ENCODE data around the gene ATP11A. TPM values are rescaled to one million over a fixed set of nuclear protein-coding genes. Genes with fewer than 3 reads are reported as not detected.

Gene ATP11A
- total and polyA plus RNA-seq, 2 experiments from 2014 or later = 12.3 to 52.6 TPM

GRCh38 chr13:112917737-112918136, 227.9 kb downstream of the ATP11A start:
- Histone ChIP-seq H3K27me3 (ENCODE audit: insufficient read depth) (no peaks in the 10 kb centered on the region), H2AFZ (no peak overlapping the region), H3K36me3 (ENCODE audit: insufficient read depth) (no peaks in the 10 kb centered on the region), H4K20me1 (replicated peaks; ENCODE audit: insufficient read depth) (no peaks in the 10 kb centered on the region), H3K4me2 (no peak overlapping the region), H3K27ac (ENCODE audit: low read depth) (no peak overlapping the region), H3K4me3 (no peak overlapping the region), H3K9me2 (ENCODE audit: insufficient read depth) (no peaks in the 10 kb centered on the region), H3K79me2 (replicated peaks; ENCODE audit: insufficient read depth) (no peaks in the 10 kb centered on the region), H3F3A (replicated peaks; ENCODE audit: low read depth) (no peaks in the 10 kb centered on the region), H3K4me1 (ENCODE audit: insufficient read depth) (peaks cover 4% of the 10 kb centered on the region; the same call in 1 of the 2 replicates)
- Mint-ChIP-seq H3K9me3 (no peaks in the 10 kb centered on the region), H3K27me3 (ENCODE audit: insufficient read depth, low read depth, poor library complexity) (peaks cover 5% of the 10 kb centered on the region), H3K27ac (no peak overlapping the region), H3K4me1 (peaks cover 24% of the 10 kb centered on the region), H3K4me3 (no peak overlapping the region), H3K36me3 (ENCODE audit: low read depth) (peaks cover 3% of the 10 kb centered on the region; the same call in 2 of the 3 replicates)
- DNase-seq (ENCODE audit: low spot score) (no peak), ATAC-seq (no peak)
- TF ChIP-seq ETS1 (IDR thresholded peaks at IDR 0.05) (no peak), NANOG (IDR thresholded peaks at IDR 0.05; ENCODE audit: borderline replicate concordance) (no peak), EZH2phosphoT487 (IDR thresholded peaks at IDR 0.05; ENCODE audit: unreplicated experiment) (no peak), JUNB (IDR thresholded peaks at IDR 0.05; ENCODE audit: unreplicated experiment) (no peak), ZNF114 (CRISPR knock-in tag; IDR thresholded peaks at IDR 0.05) (no peak), POLR2AphosphoS5 (IDR thresholded peaks at IDR 0.05; ENCODE audit: low read depth) (no peak)

GRCh38 chr13:112918266-112918665, 228.4 kb downstream of the ATP11A start:
- ATAC-seq = no peak
- H3K27ac Mint-ChIP-seq = no peak overlapping the region
- TF ChIP-seq EZH2 (IDR thresholded peaks at IDR 0.05; ENCODE audit: low read depth, unreplicated experiment) (no peak), NANOG (IDR thresholded peaks at IDR 0.05; ENCODE audit: borderline replicate concordance) (no peak), JUNB (IDR thresholded peaks at IDR 0.05; ENCODE audit: unreplicated experiment) (no peak), ZNF331 (CRISPR knock-in tag; IDR thresholded peaks at IDR 0.05; ENCODE audit: low read depth) (no peak), POLR2AphosphoS5 (IDR thresholded peaks at IDR 0.05; ENCODE audit: low read depth) (no peak), ZNF114 (CRISPR knock-in tag; IDR thresholded peaks at IDR 0.05) (no peak), CREB1 (CRISPR knock-in tag; IDR thresholded peaks at IDR 0.05; ENCODE audit: low read depth) (no peak), ETS1 (IDR thresholded peaks at IDR 0.05) (no peak), REST (IDR thresholded peaks at IDR 0.05; ENCODE audit: unreplicated experiment) (no peak)

More at GRCh38 chr13:112918266-112918665, 228.4 kb downstream of the ATP11A start:
- Histone ChIP-seq H3K79me2 (replicated peaks; ENCODE audit: insufficient read depth) (no peaks in the 10 kb centered on the region), H3F3A (replicated peaks; ENCODE audit: low read depth) (no peaks in the 10 kb centered on the region), H3K4me2 (no peak overlapping the region), H3K4me3 (no peak overlapping the region), H4K20me1 (replicated peaks; ENCODE audit: insufficient read depth) (no peaks in the 10 kb centered on the region), H3K9me2 (ENCODE audit: insufficient read depth) (no peaks in the 10 kb centered on the region), H3K27me3 (ENCODE audit: insufficient read depth) (no peaks in the 10 kb centered on the region), H3K36me3 (ENCODE audit: insufficient read depth) (no peaks in the 10 kb centered on the region), H3K4me1 (ENCODE audit: insufficient read depth) (peaks cover 4% of the 10 kb centered on the region; the same call in 1 of the 2 replicates), H3K27ac (ENCODE audit: low read depth) (no peak overlapping the region), H2AFZ (no peak overlapping the region)
- H3K36me3 Mint-ChIP-seq (ENCODE audit: low read depth) = peaks cover 3% of the 10 kb centered on the region; the same call in 2 of the 3 replicates
- H3K9me3 Mint-ChIP-seq = no peaks in the 10 kb centered on the region
- DNase-seq (ENCODE audit: low spot score) = no peak
- no peak overlapping the region for H3K4me3 Mint-ChIP-seq
- H3K4me1 Mint-ChIP-seq = peaks cover 24% of the 10 kb centered on the region
- H3K27me3 Mint-ChIP-seq (ENCODE audit: insufficient read depth, low read depth, poor library complexity) = peaks cover 5% of the 10 kb centered on the region

Measured in GM23338 (cell line).